Panc1 (cell line): ENCODE results near the gene SKAP1. TPM values are rescaled to one million over a fixed set of nuclear protein-coding genes. Genes with fewer than 3 reads are reported as not detected.

Experiments
- ATAC-seq: fragments of 200-7000 bp; cut with Tn5 transposase; 2 replicates; pipeline ENCODE4 v1.9.1; 2020; ENCODE audit warnings: mild to moderate bottlenecking, moderate library complexity
- BruUV-seq: library from RNA; stranded (reverse); fragments of 400-500 nt; replicated peaks from 2 replicates; lab custom pipeline; 2021; lab: Mats Ljungman, UMichigan
- CTCF ChIA-PET: fragments of 300-600 bp; sonication (Branson Sonifier 250); formaldehyde crosslinking; loops from one replicate; lab custom pipeline; 2022; ENCODE audit warnings: antibody characterized with exemption; lab: Charles Lee
- POLR2A ChIA-PET: fragments of 300-600 bp; sonication (Branson Sonifier 250); formaldehyde crosslinking; loops from one replicate; lab custom pipeline; 2022; ENCODE audit warnings: antibody characterized with exemption; lab: Charles Lee
- DNase-seq: peaks from one replicate; pipeline ENCODE4 v3.0.0-alpha.2; 2010; ENCODE audit warnings: low read depth, low spot score
- H3K27ac ChIP-seq: 2 replicates; pipeline ENCODE4 v1.5.1; 2011; ENCODE audit warnings: mild to moderate bottlenecking, low read length, inconsistent platforms
- H3K27me3 ChIP-seq: fragments of 200-500 bp; sonication (Bioruptor generic); 2 replicates; pipeline ENCODE4 v1.6.0; 2014; ENCODE audit warnings: low read length, inconsistent platforms; ENCODE audit not compliant: control insufficient read depth, insufficient read depth
- H3K36me3 ChIP-seq: fragments of 200-500 bp; sonication (Bioruptor generic); 2 replicates; pipeline ENCODE4 v1.5.1; 2014; ENCODE audit warnings: inconsistent platforms, mild to moderate bottlenecking, low read length, moderate library complexity; ENCODE audit not compliant: control insufficient read depth, insufficient read depth
- H3K4me1 ChIP-seq: 2 replicates; pipeline ENCODE4 v1.5.1; 2011; ENCODE audit warnings: inconsistent platforms, mild to moderate bottlenecking, low read length, moderate library complexity; ENCODE audit not compliant: control insufficient read depth, insufficient read depth
- H3K4me3 ChIP-seq, 2 experiments: 2 replicates each; pipeline ENCODE4 v1.5.1; 2011 to 2012; ENCODE audit warnings: low read depth in 2 of 2, low read length in 2 of 2, mild to moderate bottlenecking in 2 of 2, inconsistent platforms in 1 of 2, moderate library complexity in 1 of 2
- H3K9me3 ChIP-seq: fragments of 200-500 bp; sonication (Bioruptor generic); 2 replicates; pipeline ENCODE4 v1.5.1; 2014; ENCODE audit warnings: low read depth, mild to moderate bottlenecking, inconsistent platforms, low read length, moderate library complexity; ENCODE audit not compliant: control insufficient read depth, insufficient read depth
- POLR2AphosphoS5 ChIP-seq: IDR thresholded peaks from 2 replicates; pipeline ENCODE4 v1.6.1; 2012; ENCODE audit warnings: mild to moderate bottlenecking, low read depth, low read length, moderate library complexity
- SIN3A ChIP-seq: IDR thresholded peaks from 2 replicates; pipeline ENCODE4 v1.6.1; 2012; ENCODE audit warnings: low read depth, mild to moderate bottlenecking, low read length, moderate library complexity, borderline replicate concordance; ENCODE audit not compliant: insufficient read depth
- TCF7L2 ChIP-seq: IDR thresholded peaks from 2 replicates; pipeline ENCODE4 v1.6.1; 2011; ENCODE audit warnings: mild to moderate bottlenecking, low read depth, low read length, inconsistent platforms
- in situ Hi-C: cut with HindIII; loops from 2 replicates; pipeline ENCODE4 v1.10.0; 2016; ENCODE audit warnings: low sequenced_read_pairs, low pct_unique_long_range_greater_than_20kb
- intact Hi-C: fragments of 100-400 bp; cut with micrococcal nuclease; formaldehyde crosslinking; loops from one replicate; pipeline ENCODE4 v1.10.0; 2022; ENCODE audit not compliant: unreplicated experiment
- total RNA-seq: library from RNA; stranded (reverse); gene quantifications from one replicate; pipeline ENCODE4 v1.2.1, GENCODE V29; 2021; ENCODE audit not compliant: unreplicated experiment
- TF ChIP-seq, protein P1 (sequence below): fragments of 450-650 bp; IDR thresholded peaks from 2 replicates; pipeline ENCODE4 v1.5.1; 2017; ENCODE audit warnings: mild to moderate bottlenecking
- TF ChIP-seq, protein P2 (sequence below), 2 experiments: IDR thresholded peaks; 2 replicates each; pipeline ENCODE4 v1.6.1; 2011 to 2012; ENCODE audit warnings: low read depth in 2 of 2, control low read depth in 1 of 2, low read length in 1 of 2, mild to moderate bottlenecking in 1 of 2, moderate library complexity in 1 of 2; ENCODE audit not compliant: insufficient read depth in 1 of 2

The SKAP1 gene
- total RNA-seq, 1 experiment from 2014 or later: 0.90 TPM

DNA sequence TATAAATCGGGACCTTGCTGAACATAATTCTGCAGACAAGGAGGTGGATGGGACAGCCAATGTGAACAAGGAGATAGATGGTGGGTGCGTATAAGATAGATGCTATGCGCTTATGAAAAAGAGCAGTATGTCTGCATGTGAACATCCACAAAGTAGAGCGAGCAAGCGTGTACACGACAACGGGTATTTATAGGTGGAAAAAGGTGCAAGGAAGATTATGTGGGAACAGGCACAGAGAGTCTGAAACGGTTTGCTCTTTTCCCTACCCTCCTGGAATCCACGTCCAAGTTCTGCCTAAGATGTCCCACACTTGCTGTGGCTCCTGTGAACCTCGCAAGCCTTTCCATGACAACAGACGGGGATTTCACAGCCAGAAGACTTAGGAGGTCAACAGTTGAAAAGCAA, 279.4 kb downstream of the SKAP1 start:
- no peak for TF ChIP-seq TCF7L2
- TF ChIP-seq SIN3A: no peak
- TF ChIP-seq, protein P1, sequence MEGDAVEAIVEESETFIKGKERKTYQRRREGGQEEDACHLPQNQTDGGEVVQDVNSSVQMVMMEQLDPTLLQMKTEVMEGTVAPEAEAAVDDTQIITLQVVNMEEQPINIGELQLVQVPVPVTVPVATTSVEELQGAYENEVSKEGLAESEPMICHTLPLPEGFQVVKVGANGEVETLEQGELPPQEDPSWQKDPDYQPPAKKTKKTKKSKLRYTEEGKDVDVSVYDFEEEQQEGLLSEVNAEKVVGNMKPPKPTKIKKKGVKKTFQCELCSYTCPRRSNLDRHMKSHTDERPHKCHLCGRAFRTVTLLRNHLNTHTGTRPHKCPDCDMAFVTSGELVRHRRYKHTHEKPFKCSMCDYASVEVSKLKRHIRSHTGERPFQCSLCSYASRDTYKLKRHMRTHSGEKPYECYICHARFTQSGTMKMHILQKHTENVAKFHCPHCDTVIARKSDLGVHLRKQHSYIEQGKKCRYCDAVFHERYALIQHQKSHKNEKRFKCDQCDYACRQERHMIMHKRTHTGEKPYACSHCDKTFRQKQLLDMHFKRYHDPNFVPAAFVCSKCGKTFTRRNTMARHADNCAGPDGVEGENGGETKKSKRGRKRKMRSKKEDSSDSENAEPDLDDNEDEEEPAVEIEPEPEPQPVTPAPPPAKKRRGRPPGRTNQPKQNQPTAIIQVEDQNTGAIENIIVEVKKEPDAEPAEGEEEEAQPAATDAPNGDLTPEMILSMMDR: no peak
- TF ChIP-seq, protein P2, sequence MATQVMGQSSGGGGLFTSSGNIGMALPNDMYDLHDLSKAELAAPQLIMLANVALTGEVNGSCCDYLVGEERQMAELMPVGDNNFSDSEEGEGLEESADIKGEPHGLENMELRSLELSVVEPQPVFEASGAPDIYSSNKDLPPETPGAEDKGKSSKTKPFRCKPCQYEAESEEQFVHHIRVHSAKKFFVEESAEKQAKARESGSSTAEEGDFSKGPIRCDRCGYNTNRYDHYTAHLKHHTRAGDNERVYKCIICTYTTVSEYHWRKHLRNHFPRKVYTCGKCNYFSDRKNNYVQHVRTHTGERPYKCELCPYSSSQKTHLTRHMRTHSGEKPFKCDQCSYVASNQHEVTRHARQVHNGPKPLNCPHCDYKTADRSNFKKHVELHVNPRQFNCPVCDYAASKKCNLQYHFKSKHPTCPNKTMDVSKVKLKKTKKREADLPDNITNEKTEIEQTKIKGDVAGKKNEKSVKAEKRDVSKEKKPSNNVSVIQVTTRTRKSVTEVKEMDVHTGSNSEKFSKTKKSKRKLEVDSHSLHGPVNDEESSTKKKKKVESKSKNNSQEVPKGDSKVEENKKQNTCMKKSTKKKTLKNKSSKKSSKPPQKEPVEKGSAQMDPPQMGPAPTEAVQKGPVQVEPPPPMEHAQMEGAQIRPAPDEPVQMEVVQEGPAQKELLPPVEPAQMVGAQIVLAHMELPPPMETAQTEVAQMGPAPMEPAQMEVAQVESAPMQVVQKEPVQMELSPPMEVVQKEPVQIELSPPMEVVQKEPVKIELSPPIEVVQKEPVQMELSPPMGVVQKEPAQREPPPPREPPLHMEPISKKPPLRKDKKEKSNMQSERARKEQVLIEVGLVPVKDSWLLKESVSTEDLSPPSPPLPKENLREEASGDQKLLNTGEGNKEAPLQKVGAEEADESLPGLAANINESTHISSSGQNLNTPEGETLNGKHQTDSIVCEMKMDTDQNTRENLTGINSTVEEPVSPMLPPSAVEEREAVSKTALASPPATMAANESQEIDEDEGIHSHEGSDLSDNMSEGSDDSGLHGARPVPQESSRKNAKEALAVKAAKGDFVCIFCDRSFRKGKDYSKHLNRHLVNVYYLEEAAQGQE (IDR thresholded peaks at IDR 0.05; ENCODE audit: insufficient read depth in 1 of 2, low read depth in 2 of 2, low read length in 1 of 2): no peak
- no peak for TF ChIP-seq POLR2AphosphoS5
- intact Hi-C loops (no loop called here), in situ Hi-C loops (no loop called here)
- CTCF ChIA-PET: no interaction called here
- Histone ChIP-seq H3K27me3 (peaks cover 23% of the 10 kb centered on the region), H3K27ac (no peak overlapping the region), H3K36me3 (no peaks in the 10 kb centered on the region), H3K9me3 (no peaks in the 10 kb centered on the region), H3K4me3 (no peak overlapping the region), H3K4me1 (no peaks in the 10 kb centered on the region)
- BruUV-seq: no TSS peak
- DNase-seq (no peak), ATAC-seq (no peak)
- POLR2A ChIA-PET: no interaction called here

DNA sequence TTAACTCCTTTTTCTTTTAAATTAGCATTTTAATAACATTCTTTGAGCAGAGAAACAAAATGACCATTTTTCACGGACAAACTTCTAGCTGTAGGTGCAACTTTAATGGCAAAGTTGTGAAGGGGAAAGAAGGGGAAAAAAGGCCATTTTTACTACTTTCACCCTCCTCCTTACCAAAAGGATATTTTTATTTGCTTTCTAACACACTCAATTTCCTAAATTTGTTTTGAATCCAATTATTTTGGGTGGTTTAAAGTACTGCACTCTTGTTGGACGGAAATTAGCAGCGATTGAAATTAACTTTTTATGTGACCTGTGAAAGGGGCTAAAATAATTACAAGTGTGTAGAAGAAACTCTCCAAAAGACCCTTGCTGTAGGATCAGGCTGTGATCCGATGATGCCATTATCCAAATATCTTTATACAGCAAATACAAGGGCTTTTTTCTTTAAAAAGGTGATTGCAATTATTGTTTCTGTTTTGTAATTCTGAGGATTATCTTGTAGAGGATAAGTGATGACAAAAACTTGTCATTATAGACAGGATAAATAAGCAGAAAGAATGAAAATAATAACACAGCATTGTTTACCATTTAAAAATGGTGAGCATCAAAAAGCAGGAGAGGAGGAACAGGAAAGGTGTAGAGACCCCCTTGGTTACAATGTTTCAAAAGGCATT, 280.1 kb downstream of the SKAP1 start:
- in situ Hi-C loops: no loop called here
- no peaks in the 10 kb centered on the region for H3K9me3 ChIP-seq
- TF ChIP-seq, protein P1: no peak
- TF ChIP-seq POLR2AphosphoS5: no peak
- TF ChIP-seq TCF7L2: no peak
- TF ChIP-seq, protein P2 (IDR thresholded peaks at IDR 0.05; ENCODE audit: insufficient read depth in 1 of 2, low read depth in 2 of 2, low read length in 1 of 2): no peak
- no peak for TF ChIP-seq SIN3A
- no peak for DNase-seq
- no peak overlapping the region for H3K4me3 ChIP-seq
- H3K4me1 ChIP-seq: no peaks in the 10 kb centered on the region
- peaks cover 23% of the 10 kb centered on the region for H3K27me3 ChIP-seq
- no peak for ATAC-seq
- POLR2A ChIA-PET: no interaction called here
- no TSS peak for BruUV-seq
- H3K27ac ChIP-seq: no peak overlapping the region
- H3K36me3 ChIP-seq: no peaks in the 10 kb centered on the region
- intact Hi-C loops: no loop called here
- CTCF ChIA-PET: interaction anchor here (0.6 kb wide), 1 partner anchor 442 kb away, joined by 3 read pairs; no protein-coding TSS in a partner anchor
